Right cardiac atrium (tissue), 5 donors: ENCODE data around the gene ACOXL. TPM values are rescaled to one million over a fixed set of nuclear protein-coding genes. Genes with fewer than 3 reads are reported as not detected.

Source experiments
- ATAC-seq, 2 donors: fragments of 200-7000 bp; cut with Tn5 transposase; one replicate each; pipeline versions ENCODE4 v1.8.0 to v1.9.1; 2020; ENCODE audit warnings: moderate library complexity in 2 of 2, mild to moderate bottlenecking in 1 of 2
- DNase-seq, 3 donors: peaks; one replicate each; pipeline ENCODE4 v3.0.0-alpha.2; 2020
- H3K27ac ChIP-seq: one replicate; pipeline ENCODE4 v1.5.1; 2013; ENCODE audit warnings: mild to moderate bottlenecking, low read length, control low read depth, moderate library complexity
- H3K27me3 ChIP-seq: one replicate; pipeline ENCODE4 v1.6.1; 2013; ENCODE audit not compliant: control insufficient read depth, insufficient read depth
- H3K4me1 ChIP-seq: one replicate; pipeline ENCODE4 v1.6.1; 2013; ENCODE audit warnings: low read length; ENCODE audit not compliant: control insufficient read depth, insufficient read depth
- H3K4me3 ChIP-seq: one replicate; pipeline ENCODE4 v1.5.1; 2013; ENCODE audit warnings: low read length, control low read depth
- H3K9me3 ChIP-seq: one replicate; pipeline ENCODE4 v1.6.1; 2013; ENCODE audit warnings: low read length; ENCODE audit not compliant: control insufficient read depth
- WGBS: extraction: QIAGEN DNeasy Blood & Tissue Kit; methylation state at CpG from one replicate; pipeline ENCODE4 v1.1.7; 2013; 5-methylcytosine and 5-hydroxymethylcytosine counted together
- intact Hi-C, 4 donors: fragments of 100-400 bp; cut with DNase I; formaldehyde crosslinking; loops; one replicate each; pipeline versions ENCODE4 v1.11.0 to v1.14.0; 2022 to 2023
- polyA plus RNA-seq: library from polyadenylated mRNA; stranded (reverse); fragments of 200-250 nt; gene quantifications from one replicate; pipeline ENCODE4 v1.2.3, GENCODE V29; 2013
- total RNA-seq, 4 donors: library from RNA; stranded (reverse); fragmentation: NEBNext Ultra II Directional; extraction: Animal tissue kit (Norgen Biotek cat#: 25700); gene quantifications; one replicate each; pipeline ENCODE4 v1.2.1, GENCODE V29; 2021
- donor health status: healthy with polysubstance abuse.
- donor health status: DM: no; HTN: yes; CAD: no.
- donor health status: DM: no; HTN: no; CAD: no.
- donor health status: DM: no; HTN: yes; CAD: no; lungs with severe emphysema.
- donor health status: DM: yes; HTN: yes; CAD: no.

Gene ACOXL
- total and polyA plus RNA-seq, 5 donors, result 0.02 TPM; not detected in 4

GRCh38 chr2:110860630-110861029 lies 128.3 kb downstream of the ACOXL start:
- no peak overlapping the region for H3K27ac ChIP-seq
- no peak overlapping the region for H3K4me3 ChIP-seq
- ATAC-seq (no peak), DNase-seq (no peak)
- no peaks in the 10 kb centered on the region for H3K4me1 ChIP-seq
- no peaks in the 10 kb centered on the region for H3K9me3 ChIP-seq
- WGBS, result 75% methylated on average over 8 of the region's 8 CpGs
- no peaks in the 10 kb centered on the region for H3K27me3 ChIP-seq
- intact Hi-C loops, result no loop called here

- H3K4me3 ChIP-seq, result no peak overlapping the region
- no peak overlapping the region for H3K27ac ChIP-seq
- DNase-seq, result no peak
- H3K4me1 ChIP-seq, result no peaks in the 10 kb centered on the region
- H3K27me3 ChIP-seq, result no peaks in the 10 kb centered on the region
- intact Hi-C loops, result no loop called here
- 75% methylated on average over 17 of the region's 17 CpGs for WGBS
- ATAC-seq, result no peak
- no peaks in the 10 kb centered on the region for H3K9me3 ChIP-seq
Observed at GRCh38 chr2:110861616-110862260, 129.4 kb downstream of the ACOXL start.

- 80% methylated on average over 2 of the region's 2 CpGs for WGBS
- no peak for ATAC-seq
- Histone ChIP-seq H3K27ac (no peak overlapping the region), H3K4me1 (no peaks in the 10 kb centered on the region), H3K27me3 (no peaks in the 10 kb centered on the region), H3K9me3 (no peaks in the 10 kb centered on the region), H3K4me3 (no peak overlapping the region)
- intact Hi-C loops, result no loop called here
- no peak for DNase-seq
Observed at GRCh38 chr2:110863726-110864125, 131.4 kb downstream of the ACOXL start.

- intact Hi-C loops, result no loop called here
- no peaks in the 10 kb centered on the region for H3K27me3 ChIP-seq
- 88% methylated on average over 3 of the region's 3 CpGs for WGBS
Observed at GRCh38 chr2:110864176-110864575, 131.8 kb downstream of the ACOXL start.

GRCh38 chr2:110864731-110865130 lies 132.4 kb downstream of the ACOXL start:
- Histone ChIP-seq H3K27me3 (no peaks in the 10 kb centered on the region), H3K4me3 (no peak overlapping the region), H3K9me3 (no peaks in the 10 kb centered on the region), H3K4me1 (no peaks in the 10 kb centered on the region), H3K27ac (no peak overlapping the region)
- WGBS, result 84% methylated on average over 5 of the region's 5 CpGs
- no peak for ATAC-seq
- intact Hi-C loops, result no loop called here
- no peak for DNase-seq

More at GRCh38 chr2:110864176-110864575, 131.8 kb downstream of the ACOXL start:
- ATAC-seq, result no peak
- no peak for DNase-seq
- Histone ChIP-seq H3K9me3 (no peaks in the 10 kb centered on the region), H3K27ac (no peak overlapping the region), H3K4me1 (no peaks in the 10 kb centered on the region), H3K4me3 (no peak overlapping the region)

GRCh38 chr2:110865188-110865587 lies 132.8 kb downstream of the ACOXL start:
- Histone ChIP-seq H3K27me3 (no peaks in the 10 kb centered on the region), H3K4me3 (no peak overlapping the region), H3K4me1 (no peaks in the 10 kb centered on the region), H3K9me3 (no peaks in the 10 kb centered on the region), H3K27ac (no peak overlapping the region)
- intact Hi-C loops, result no loop called here
- no peak for DNase-seq
- no peak for ATAC-seq
- WGBS, result 84% methylated on average over 5 of the region's 5 CpGs

- no peaks in the 10 kb centered on the region for H3K27me3 ChIP-seq
- no peaks in the 10 kb centered on the region for H3K4me1 ChIP-seq
- H3K4me3 ChIP-seq, result no peak overlapping the region
- H3K9me3 ChIP-seq, result no peaks in the 10 kb centered on the region
- WGBS, result 62% methylated on average over 7 of the region's 7 CpGs
- DNase-seq (no peak), ATAC-seq (no peak)
- H3K27ac ChIP-seq, result no peak overlapping the region
- intact Hi-C loops, result no loop called here
Observed at GRCh38 chr2:110866045-110866444, 133.7 kb downstream of the ACOXL start.

- no peaks in the 10 kb centered on the region for H3K27me3 ChIP-seq
- DNase-seq (no peak), ATAC-seq (no peak)
- no peak overlapping the region for H3K27ac ChIP-seq
- no peaks in the 10 kb centered on the region for H3K9me3 ChIP-seq
- WGBS, result 78% methylated on average over 8 of the region's 8 CpGs
- intact Hi-C loops, result no loop called here
- no peaks in the 10 kb centered on the region for H3K4me1 ChIP-seq
- no peak overlapping the region for H3K4me3 ChIP-seq
Observed at GRCh38 chr2:110866466-110866865, 134.1 kb downstream of the ACOXL start.

GRCh38 chr2:110867078-110867477 lies 134.7 kb downstream of the ACOXL start:
- no peak for ATAC-seq

GRCh38 chr2:110868971-110869370 lies 136.6 kb downstream of the ACOXL start:
- Histone ChIP-seq H3K27ac (no peak overlapping the region), H3K4me3 (no peak overlapping the region), H3K27me3 (no peaks in the 10 kb centered on the region), H3K9me3 (no peaks in the 10 kb centered on the region), H3K4me1 (no peaks in the 10 kb centered on the region)
- ATAC-seq, result no peak
- WGBS, result 73% methylated on average over 5 of the region's 5 CpGs
- intact Hi-C loops, result no loop called here
- no peak for DNase-seq

More at GRCh38 chr2:110867078-110867477, 134.7 kb downstream of the ACOXL start:
- intact Hi-C loops, result no loop called here
- no peaks in the 10 kb centered on the region for H3K9me3 ChIP-seq
- no peak for DNase-seq
- no peak overlapping the region for H3K27ac ChIP-seq
- no peaks in the 10 kb centered on the region for H3K4me1 ChIP-seq
- no peak overlapping the region for H3K4me3 ChIP-seq
- 89% methylated on average over 2 of the region's 2 CpGs for WGBS
- H3K27me3 ChIP-seq, result no peaks in the 10 kb centered on the region

GRCh38 chr2:110869472-110870446 lies 137.4 kb downstream of the ACOXL start:
- 68% methylated on average over 10 of the region's 10 CpGs for WGBS
- no peaks in the 10 kb centered on the region for H3K27me3 ChIP-seq
- intact Hi-C loops, result no loop called here

More at GRCh38 chr2:110869472-110870446, 137.4 kb downstream of the ACOXL start:
- no peak for DNase-seq
- ATAC-seq, result no peak
- Histone ChIP-seq H3K4me1 (no peaks in the 10 kb centered on the region), H3K4me3 (no peak overlapping the region), H3K27ac (no peak overlapping the region), H3K9me3 (no peaks in the 10 kb centered on the region)
